Kidney (tissue), 14 donors: ENCODE results near the gene RUNX1. TPM values are rescaled to one million over a fixed set of nuclear protein-coding genes. Genes with fewer than 3 reads are reported as not detected.

Source experiments
- DNase-seq, 5 donors: peaks; one replicate each; pipeline ENCODE4 v3.0.0-alpha.2; 2013 to 2020
- FAIRE-seq: peaks from 2 replicates; lab custom pipeline; 2012; peaks lifted over from hg19 to GRCh38; lab: Jason Lieb, UNC
- H3K27ac ChIP-seq, 2 donors: one replicate each; pipeline ENCODE4 v1.7.0; 2013; ENCODE audit warnings: low read depth in 2 of 2, low read length in 2 of 2, inconsistent platforms in 1 of 2
- H3K27me3 ChIP-seq: one replicate; pipeline ENCODE4 v1.7.1; 2013; ENCODE audit warnings: low read length, inconsistent platforms; ENCODE audit not compliant: control insufficient read depth, insufficient read depth
- H3K36me3 ChIP-seq, 3 donors: one replicate each; pipeline versions ENCODE4 v1.7.0 to v1.7.1; 2013; ENCODE audit warnings: low read length in 3 of 3, control low read depth in 1 of 3, inconsistent platforms in 1 of 3; ENCODE audit not compliant: insufficient read depth in 3 of 3, control insufficient read depth in 2 of 3
- H3K4me1 ChIP-seq, 3 donors: one replicate each; pipeline versions ENCODE4 v1.7.0 to v1.7.1; 2013; ENCODE audit warnings: low read length in 3 of 3, inconsistent platforms in 1 of 3, low read depth in 1 of 3; ENCODE audit not compliant: control insufficient read depth in 2 of 3, insufficient read depth in 2 of 3
- H3K4me3 ChIP-seq, 3 donors: one replicate each; pipeline versions ENCODE4 v1.7.0 to v1.8.1; 2013; ENCODE audit warnings: low read length in 3 of 3, control low read depth in 1 of 3, inconsistent platforms in 1 of 3
- H3K9ac ChIP-seq, 3 donors: one replicate each; pipeline versions ENCODE4 v1.7.0 to v1.7.1; 2013; ENCODE audit warnings: low read length in 3 of 3, control low read depth in 1 of 3, inconsistent platforms in 1 of 3
- H3K9me3 ChIP-seq, 3 donors: one replicate each; pipeline versions ENCODE4 v1.7.0 to v1.7.1; 2013; ENCODE audit warnings: low read length in 3 of 3, control low read depth in 1 of 3, inconsistent platforms in 1 of 3; ENCODE audit not compliant: control insufficient read depth in 2 of 3, insufficient read depth in 1 of 3
- CTCF ChIP-seq: IDR thresholded peaks from 3 replicates; pipeline ENCODE4 v1.5.1; 2012; ENCODE audit warnings: mild to moderate bottlenecking, moderate library complexity, borderline replicate concordance; ENCODE audit not compliant: insufficient read depth; ENCODE audit errors: extremely low read depth
- intact Hi-C: fragments of 100-400 bp; cut with DNase I; formaldehyde crosslinking; loops from one replicate; pipeline ENCODE4 v1.11.1; 2022
- polyA plus RNA-seq: library from polyadenylated mRNA; stranded (reverse); fragments of 350-450 nt; fragmentation: Illumina TruSeq; extraction: RNeasy Lipid Tissue Mini Kit (QIAGEN cat#74804); gene quantifications from one replicate; pipeline ENCODE4 v1.2.3, GENCODE V29; 2014; ENCODE audit warnings: low read depth, low replicate concordance; ENCODE audit not compliant: insufficient read depth
- total RNA-seq: library from RNA; stranded (reverse); fragmentation: NEBNext Ultra II Directional; extraction: Animal tissue kit (Norgen Biotek cat#: 25700); gene quantifications from one replicate; pipeline ENCODE4 v1.2.1, GENCODE V29; 2021
- donor health status: control.
- donor health status: control.
- donor health status: control.
- donor health status: control.
- donor health status: control.
- donor health status: DM: yes; HTN: yes; CAD: no.
- donor health status: Normal renal cell carcinoma (clear cell type).

The RUNX1 gene
- total and polyA plus RNA-seq, 2 donors from 2014 or later, result 1.3 to 58.0 TPM

DNA sequence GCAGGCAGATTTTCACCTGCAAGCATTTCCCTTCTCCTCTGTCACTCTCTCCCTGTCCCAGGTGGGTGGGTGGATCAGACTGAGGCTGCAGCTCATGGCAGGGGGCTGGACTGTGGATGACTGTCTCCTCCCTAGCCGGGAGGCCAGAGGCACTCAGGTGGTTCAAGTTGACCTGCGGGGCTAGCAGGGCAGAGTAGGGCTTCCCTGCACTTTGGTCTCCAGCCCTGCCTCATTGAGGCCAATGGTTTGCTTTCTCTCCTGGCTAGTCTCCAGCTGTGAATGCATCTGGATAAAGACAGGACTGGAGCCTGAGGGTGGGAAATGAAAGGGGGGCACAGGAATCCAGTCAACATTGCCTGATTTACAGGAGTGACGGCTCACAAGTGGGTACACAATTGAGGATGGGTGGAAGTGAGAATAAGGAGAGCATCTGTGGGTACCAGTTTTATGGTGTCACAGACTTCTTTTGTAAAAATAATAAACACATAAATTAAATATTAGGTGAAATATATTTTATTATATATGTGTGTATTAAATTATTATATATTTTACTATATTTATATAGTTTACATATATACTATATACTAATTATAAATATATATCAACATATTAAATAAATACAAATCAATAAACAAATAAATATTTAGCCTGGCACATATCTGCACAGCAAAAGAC is 25.6 kb downstream of the RUNX1 start:
- Histone ChIP-seq H3K36me3 (no peaks in the 10 kb centered on the region), H3K4me1 (peaks cover 0 to 10% (median 9%) of the 10 kb centered on the region in 3 donors), H3K27ac (no peak overlapping the region), H3K27me3 (no peaks in the 10 kb centered on the region), H3K9me3 (no peaks in the 10 kb centered on the region), H3K9ac (no peak overlapping the region), H3K4me3 (no peak overlapping the region)
- TF ChIP-seq CTCF, result no peak
- peak in 2 of 5 donors; percentile 23 to 35 for DNase-seq
- intact Hi-C loops, result no loop called here
- FAIRE-seq, result peak; percentile 3

GRCh38 chr21:35021546-35021945 is 27.6 kb downstream of the RUNX1 start:
- no peaks in the 10 kb centered on the region for H3K9me3 ChIP-seq
- no peak for DNase-seq
- FAIRE-seq, result no peak
- no peak overlapping the region for H3K9ac ChIP-seq
- intact Hi-C loops, result no loop called here
- no peaks in the 10 kb centered on the region for H3K27me3 ChIP-seq
- no peak overlapping the region for H3K4me3 ChIP-seq
- H3K4me1 ChIP-seq, result peaks cover 0 to 10% (median 7%) of the 10 kb centered on the region in 3 donors
- no peaks in the 10 kb centered on the region for H3K36me3 ChIP-seq
- H3K27ac ChIP-seq, result no peak overlapping the region
- TF ChIP-seq CTCF, result no peak

DNA sequence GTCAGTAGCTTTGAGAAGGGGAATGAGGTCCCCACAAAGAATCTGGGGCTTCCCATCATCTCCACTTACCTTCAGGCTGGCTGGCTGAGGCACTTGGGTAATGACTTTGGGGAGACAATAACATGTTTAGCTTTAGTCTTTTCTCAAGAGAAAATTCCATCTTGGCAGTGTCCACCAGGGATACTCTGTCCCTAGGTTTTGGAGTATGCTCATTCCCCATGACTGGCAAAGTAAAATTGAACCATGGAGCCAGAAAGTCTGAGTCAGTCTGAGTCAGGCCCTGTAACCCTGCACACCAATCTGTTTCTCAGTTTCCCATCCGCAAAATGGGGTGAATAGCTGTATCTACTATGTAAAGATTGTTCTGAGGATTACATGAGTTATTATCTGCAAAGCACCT is 28.2 kb downstream of the RUNX1 start:
- no peak overlapping the region for H3K27ac ChIP-seq
- FAIRE-seq, result no peak

More for the DNA sequence above, 28.2 kb downstream of the RUNX1 start:
- no peaks in the 10 kb centered on the region for H3K9me3 ChIP-seq
- H3K4me1 ChIP-seq, result peaks cover 0 to 10% (median 7%) of the 10 kb centered on the region in 3 donors
- intact Hi-C loops, result no loop called here
- TF ChIP-seq CTCF, result no peak
- H3K36me3 ChIP-seq, result no peaks in the 10 kb centered on the region
- H3K4me3 ChIP-seq, result no peak overlapping the region
- H3K27me3 ChIP-seq, result no peaks in the 10 kb centered on the region
- no peak overlapping the region for H3K9ac ChIP-seq
- no peak for DNase-seq
